IPS-11a (cell line): ENCODE results near the gene NGEF.
"Not testable (repeated sequence)": the region's sequence is repeated elsewhere in the genome, so short reads cannot be mapped to it uniquely, and the experiment has no call there.

Source experiments
- H3K4me3 ChIP-seq: one replicate; pipeline ENCODE4 v1.5.1; 2013; ENCODE audit warnings: low read depth, low read length, control low read depth

Gene NGEF

DNA sequence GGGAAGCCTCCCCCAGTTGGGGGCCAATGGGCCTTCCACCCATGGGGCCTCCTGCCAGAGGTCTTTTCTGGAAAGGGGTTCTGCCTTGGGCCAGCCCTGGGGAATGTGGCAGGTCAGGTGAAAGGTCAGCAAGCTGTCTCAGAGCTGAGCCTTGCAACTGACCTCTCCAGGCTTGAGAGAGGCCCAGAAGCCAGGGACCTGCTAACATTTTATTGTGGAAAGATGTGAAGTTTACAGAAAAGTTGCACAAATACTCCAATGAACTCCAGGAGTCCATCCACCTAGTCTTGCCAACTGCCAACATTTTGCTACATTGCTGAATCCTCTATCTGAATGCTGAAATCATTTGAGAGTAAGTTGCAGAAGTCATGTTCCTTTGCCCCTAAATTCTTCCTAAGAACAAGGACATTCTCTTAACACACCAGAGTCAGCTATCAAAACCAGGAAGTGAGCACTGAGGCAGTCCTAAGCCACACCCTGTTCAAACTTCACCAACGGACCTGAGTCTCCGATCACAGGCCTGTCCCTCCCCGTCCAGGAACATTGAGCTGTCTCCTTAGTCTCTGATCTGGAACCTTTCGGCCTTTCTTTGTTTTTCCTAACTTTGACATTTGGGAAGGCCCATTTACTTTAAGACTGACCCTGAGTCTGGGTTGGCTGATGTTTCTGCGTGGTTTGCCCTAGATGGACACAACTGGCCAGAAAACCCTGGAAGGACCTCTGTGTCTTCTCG is 139.0 kb downstream of the NGEF start:
- H3K4me3 ChIP-seq: no peak overlapping the region

GRCh38 chr2:232873292-232873908 is 139.7 kb downstream of the NGEF start:
- no peak overlapping the region for H3K4me3 ChIP-seq

GRCh38 chr2:232872826-232873225 is 140.2 kb downstream of the NGEF start:
- no peak overlapping the region for H3K4me3 ChIP-seq

DNA sequence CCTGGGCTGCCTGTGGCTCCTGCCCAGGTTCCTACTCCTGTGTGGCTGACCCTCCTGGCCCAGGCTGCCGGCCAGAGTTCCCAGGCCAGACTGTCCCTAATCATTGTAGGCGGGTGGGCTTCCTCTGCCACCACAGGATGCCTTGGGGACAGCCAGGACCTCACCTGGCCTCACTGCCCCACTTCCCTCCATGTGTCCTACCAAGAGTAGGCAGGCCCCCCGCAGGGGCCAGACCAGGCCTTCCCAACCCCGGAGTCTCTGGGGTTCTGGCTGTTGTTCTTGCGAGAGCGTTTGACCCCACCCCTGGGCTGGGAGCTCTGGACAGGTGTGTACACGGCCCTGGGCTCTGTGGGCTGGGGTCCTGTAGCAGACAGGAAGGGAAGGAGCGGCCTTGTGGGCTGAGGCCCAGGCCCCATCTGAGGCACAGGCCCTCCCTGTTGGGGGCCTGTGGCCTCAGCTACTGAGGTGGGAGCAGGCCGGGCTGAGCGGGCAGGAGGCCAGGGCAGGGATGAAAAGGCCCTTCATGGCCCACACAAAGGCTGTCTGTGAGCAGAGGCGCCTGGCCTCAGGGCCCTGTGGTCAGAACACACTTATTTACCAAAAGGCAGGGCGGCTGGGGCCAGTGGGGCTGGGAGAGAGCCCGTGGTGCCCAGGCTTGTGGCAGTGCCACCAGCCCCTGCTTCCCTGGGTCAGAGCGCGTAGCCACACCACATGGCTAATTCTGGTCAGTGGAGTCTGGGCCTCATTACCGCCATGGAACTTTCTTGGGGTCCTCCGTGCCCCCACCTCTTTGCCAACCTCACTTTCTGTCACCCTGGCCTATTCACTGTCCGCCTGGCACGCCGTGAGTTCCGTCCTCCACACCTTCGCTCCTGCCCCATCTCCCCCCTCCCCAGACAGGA is 141.0 kb downstream of the NGEF start:
- H3K4me3 ChIP-seq: no peak overlapping the region

DNA sequence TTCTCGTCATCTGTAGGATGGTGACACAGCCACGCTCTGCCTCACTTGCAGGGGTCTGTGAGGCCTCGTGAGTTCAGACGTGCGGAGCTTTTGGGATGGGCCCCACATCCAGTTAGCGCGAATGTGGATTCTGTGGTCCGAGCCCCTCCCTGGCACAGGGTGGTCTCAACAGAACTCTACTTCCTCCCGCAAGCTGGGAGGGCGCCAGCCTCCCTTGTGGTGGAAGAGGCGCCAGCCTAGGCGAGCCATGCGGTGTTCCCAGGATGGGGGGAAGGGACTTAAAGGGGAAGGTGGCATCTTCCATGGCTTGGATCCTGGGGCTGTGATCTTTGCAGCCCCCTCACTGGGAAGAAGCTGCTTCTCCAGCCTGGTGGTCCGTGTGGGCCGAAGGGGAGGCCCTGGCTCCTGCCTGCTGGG is 141.6 kb downstream of the NGEF start:
- no peak overlapping the region for H3K4me3 ChIP-seq

DNA sequence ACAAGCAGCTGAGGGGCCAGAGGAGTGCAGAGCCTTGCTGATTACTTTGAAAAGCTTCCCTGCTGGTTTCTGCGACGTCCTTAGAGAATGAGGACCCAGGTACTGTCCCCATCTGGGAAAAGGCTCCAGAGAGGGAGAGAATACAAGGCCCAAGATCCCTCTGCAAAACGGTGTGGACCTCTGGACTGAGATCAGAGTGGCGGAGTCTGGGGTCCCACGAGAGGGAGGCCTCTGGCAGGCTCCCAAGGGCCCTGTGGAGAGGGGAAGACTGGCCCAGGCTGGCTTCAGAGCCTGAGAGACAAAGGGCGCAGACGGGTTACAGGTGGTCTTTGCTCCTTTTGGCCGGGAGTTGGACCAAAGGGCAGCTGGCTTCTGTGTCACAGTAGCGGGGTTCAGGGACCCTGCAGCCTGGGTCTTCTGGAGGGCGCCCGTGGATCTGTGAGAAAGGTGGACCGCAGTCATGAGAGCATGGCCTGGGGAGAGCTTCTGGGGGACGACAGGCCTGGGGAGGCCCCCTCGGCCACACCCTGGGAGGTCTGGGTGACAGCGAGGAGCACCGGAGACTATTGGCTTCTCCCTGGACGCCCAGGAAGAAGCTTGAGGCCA is 142.2 kb downstream of the NGEF start:
- no peak overlapping the region for H3K4me3 ChIP-seq

GRCh38 chr2:232870018-232870765 is 142.9 kb downstream of the NGEF start, which contains the start of gene SNORC:
Gene SNORC, plus strand, starts transcription at chr2:232870264. Its CDS starts 78 bp downstream, at chr2:232870342.
- no peak within 1 kb of the TSS for H3K4me3 ChIP-seq

- no peak overlapping the region for H3K4me3 ChIP-seq
These were observed 143.7 kb downstream of the NGEF start for GRCh38 chr2:232869138-232870017.

GRCh38 chr2:232866104-232866503 is 147.0 kb downstream of the NGEF start:
- H3K4me3 ChIP-seq: no peak overlapping the region

DNA sequence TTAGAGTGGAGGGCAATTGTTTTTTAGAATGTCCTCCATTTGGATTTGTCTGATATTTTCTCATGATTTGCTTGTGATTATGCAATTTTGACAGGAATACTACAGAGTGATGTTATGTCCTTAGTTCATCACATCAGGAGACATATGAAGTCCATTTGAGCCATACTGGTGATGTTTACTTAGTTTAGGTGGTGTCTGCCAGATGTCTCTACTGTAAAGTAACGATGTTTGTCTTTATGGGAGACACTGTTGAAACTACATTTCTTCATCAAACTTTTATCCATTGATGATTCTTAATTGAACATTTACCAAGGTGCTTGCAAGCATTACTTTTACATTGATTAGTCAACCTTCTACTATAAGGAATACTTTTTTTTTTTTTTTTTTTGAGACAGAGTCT is 147.9 kb downstream of the NGEF start:
- no peak overlapping the region for H3K4me3 ChIP-seq

DNA sequence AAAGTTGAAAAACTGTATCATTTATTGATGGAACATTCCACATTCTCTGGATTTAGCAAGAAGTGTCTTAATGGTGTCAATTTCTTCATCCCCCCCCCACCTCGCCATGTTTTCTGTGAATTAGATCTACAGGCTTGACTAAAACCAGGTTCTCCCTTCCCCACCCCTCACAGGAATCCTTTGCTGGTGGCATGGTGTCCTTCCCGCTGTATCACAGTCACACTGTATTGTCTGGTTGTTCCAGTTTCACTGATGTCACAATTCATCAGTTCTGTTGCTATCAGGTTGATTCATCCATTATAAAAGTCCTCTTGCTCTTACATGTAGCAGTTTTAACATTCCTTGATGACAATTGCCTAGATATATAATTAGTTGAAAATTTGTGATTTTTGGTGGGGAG is 149.1 kb downstream of the NGEF start:
- H3K4me3 ChIP-seq: no peak overlapping the region

- H3K4me3 ChIP-seq: no peak overlapping the region
These were observed 151.7 kb downstream of the NGEF start for GRCh38 chr2:232861353-232861752.

DNA sequence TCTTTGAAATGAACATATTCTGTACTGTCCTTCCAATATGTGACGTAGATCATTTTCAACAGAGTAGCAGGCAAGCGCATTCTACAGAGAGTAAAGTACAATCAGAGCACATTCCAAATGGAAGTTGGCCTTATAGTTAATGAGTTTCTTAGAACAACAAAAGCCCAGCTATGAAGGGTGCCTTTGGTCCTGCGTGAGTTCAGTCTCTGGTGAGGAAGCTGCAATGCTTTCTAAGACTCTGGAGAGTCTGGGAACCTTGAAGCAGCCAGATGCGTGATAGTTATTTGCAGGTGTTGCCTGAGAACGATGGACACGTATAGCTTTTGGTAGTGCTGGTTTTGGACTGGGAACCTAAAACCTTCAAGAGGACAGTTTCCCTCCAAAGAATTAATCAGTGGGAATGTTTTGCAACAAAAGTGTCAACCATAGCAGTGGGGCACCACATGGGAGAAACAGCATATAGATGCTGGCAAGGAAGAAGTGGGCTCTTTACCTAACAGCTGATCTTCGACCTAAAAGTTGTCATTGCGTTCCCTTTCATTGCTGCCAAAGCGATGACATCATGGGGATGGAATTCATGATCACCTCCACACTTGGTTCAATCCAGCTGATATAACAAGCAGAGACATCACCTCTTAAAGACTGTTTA is 152.3 kb downstream of the NGEF start:
- no peak overlapping the region for H3K4me3 ChIP-seq

- H3K4me3 ChIP-seq: no peak overlapping the region
These were observed 153.6 kb downstream of the NGEF start for GRCh38 chr2:232859385-232859916.

GRCh38 chr2:232857158-232857563 is 155.9 kb downstream of the NGEF start:
- H3K4me3 ChIP-seq: no peak overlapping the region

- H3K4me3 ChIP-seq: no peak overlapping the region
These were observed 159.0 kb downstream of the NGEF start for GRCh38 chr2:232854082-232854481.

DNA sequence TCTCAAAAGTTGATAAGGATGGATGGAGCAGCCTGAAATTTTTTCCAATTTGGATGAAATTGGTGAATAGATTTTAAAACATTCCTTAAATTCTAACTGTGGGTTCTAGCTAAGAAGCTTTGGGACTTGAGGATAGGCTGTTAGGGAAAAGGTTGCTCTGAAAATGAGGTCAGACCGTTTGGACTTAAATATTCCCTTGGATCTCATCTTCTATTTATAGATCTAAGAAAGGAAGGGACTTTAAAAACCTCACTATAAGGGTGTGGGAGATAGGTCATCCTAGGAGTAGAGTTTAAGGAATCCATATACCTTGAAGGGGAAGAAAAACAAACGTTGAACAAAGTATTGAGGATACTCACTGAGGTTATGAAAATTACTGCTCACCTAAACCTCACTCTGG is 160.4 kb downstream of the NGEF start:
- H3K4me3 ChIP-seq: no peak overlapping the region

GRCh38 chr2:232852081-232852480 is 161.0 kb downstream of the NGEF start:
- not testable (repeated sequence) for H3K4me3 ChIP-seq

DNA sequence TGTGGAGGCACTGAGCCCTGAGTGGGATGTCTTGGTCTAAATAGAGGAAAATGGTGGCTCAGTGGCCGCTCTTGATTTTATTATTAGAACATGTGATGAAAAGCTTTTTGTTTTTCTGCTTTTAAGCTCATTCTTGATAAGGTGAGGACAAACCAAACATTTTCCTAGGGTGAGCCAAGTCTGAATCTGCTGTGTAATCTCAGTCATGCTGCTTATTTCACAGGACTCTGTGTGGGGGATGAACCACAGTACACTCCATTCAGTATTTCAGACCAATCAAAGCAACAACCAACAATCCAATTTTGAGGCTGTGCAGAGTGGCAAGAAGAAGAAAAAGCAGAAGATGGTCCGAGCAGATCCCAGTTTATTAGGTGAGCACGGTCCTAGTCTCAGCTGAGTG is 163.0 kb downstream of the NGEF start:
- no peak overlapping the region for H3K4me3 ChIP-seq
